ENCODE results near the gene CPNE4. TPM values are rescaled to one million over a fixed set of nuclear protein-coding genes. Genes with fewer than 3 reads are reported as not detected.

CPNE4 gene
- total RNA-seq = not detected in 2 replicates

GRCh38 chr3:132034486-132035464, at the start of gene CPNE4:
TSS of gene CPNE4 (minus strand) at chr3:132035014.

GRCh38 chr3:131502530-131503319, 532.1 kb downstream of the CPNE4 start, which contains the start of gene MRPL3:
TSS of gene MRPL3 (minus strand) at chr3:131502971. CDS start at chr3:131502821, 150 bp downstream.

Data from bronchial smooth muscle cell (primary cell).